Measurements from ENCODE around the gene ZAR1L. TPM values are rescaled to one million over a fixed set of nuclear protein-coding genes. Genes with fewer than 3 reads are reported as not detected.

ZAR1L gene
- total and polyA plus RNA-seq, 9 donors, result 0.36 TPM; not detected in 8

DNA sequence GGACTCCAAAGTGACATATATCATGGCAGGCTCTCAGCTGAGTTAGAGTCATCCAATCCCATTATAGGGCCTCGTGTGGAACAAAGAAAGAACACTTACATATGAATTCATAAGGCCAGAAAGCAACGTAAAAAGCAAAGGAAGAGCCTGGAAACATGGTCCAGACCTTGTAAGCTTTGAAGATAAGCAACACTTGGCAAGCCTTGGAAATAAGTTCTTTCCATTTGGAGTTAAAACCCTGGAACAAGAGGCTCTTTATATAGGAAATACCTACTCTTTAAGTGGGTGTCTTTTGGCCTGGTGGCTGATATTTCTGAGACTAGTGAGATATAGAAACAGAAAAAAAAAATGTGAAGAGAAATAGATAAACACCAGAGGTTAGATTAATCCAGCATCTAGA, 49.4 kb downstream of the ZAR1L start:
- Histone ChIP-seq H3K27me3 (no peaks in the 10 kb centered on the region), H3K36me3 (no peaks in the 10 kb centered on the region), H3K27ac (no peak overlapping the region), H3K4me3 (no peak overlapping the region), H3K4me1 (ENCODE audit: insufficient read depth) (peaks cover 3% of the 10 kb centered on the region), H3K9me3 (no peaks in the 10 kb centered on the region)
- intact Hi-C loops (cut with DNase I), result no loop called here
- TF ChIP-seq POLR2A (IDR thresholded peaks at IDR 0.05) (no peak), EP300 (IDR thresholded peaks at IDR 0.05) (no peak)
- TF ChIP-seq, protein P1, sequence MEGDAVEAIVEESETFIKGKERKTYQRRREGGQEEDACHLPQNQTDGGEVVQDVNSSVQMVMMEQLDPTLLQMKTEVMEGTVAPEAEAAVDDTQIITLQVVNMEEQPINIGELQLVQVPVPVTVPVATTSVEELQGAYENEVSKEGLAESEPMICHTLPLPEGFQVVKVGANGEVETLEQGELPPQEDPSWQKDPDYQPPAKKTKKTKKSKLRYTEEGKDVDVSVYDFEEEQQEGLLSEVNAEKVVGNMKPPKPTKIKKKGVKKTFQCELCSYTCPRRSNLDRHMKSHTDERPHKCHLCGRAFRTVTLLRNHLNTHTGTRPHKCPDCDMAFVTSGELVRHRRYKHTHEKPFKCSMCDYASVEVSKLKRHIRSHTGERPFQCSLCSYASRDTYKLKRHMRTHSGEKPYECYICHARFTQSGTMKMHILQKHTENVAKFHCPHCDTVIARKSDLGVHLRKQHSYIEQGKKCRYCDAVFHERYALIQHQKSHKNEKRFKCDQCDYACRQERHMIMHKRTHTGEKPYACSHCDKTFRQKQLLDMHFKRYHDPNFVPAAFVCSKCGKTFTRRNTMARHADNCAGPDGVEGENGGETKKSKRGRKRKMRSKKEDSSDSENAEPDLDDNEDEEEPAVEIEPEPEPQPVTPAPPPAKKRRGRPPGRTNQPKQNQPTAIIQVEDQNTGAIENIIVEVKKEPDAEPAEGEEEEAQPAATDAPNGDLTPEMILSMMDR (IDR thresholded peaks at IDR 0.05), result no peak
- 40 to 51% (median 43%) methylated on average over 2 of the region's 2 CpGs for WGBS, 3 donors
- DNase-seq, result no peak

DNA sequence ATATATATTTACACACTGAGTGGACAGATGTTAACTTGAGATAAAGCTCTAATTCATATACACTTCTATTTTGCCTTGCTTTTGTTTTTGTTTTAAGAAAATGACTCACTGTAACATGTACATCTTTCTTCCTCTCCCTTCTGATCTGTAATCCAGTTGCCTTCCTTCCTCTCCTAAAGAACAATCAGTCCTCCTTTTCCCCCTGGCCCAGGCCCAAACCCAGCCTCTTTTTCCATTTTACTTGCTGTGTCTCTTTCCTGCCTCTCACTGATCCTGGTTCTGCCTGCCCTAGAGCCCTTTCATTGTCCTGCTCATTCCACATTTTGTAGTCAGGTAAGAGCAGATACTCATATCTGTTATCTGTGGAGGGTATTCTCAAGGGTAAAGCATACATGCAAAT, 50.8 kb downstream of the ZAR1L start:
- Histone ChIP-seq H3K27me3 (no peaks in the 10 kb centered on the region), H3K36me3 (no peaks in the 10 kb centered on the region), H3K4me1 (ENCODE audit: insufficient read depth) (peaks cover 3% of the 10 kb centered on the region), H3K4me3 (no peak overlapping the region), H3K27ac (no peak overlapping the region), H3K9me3 (no peaks in the 10 kb centered on the region)
- peak in 4 of 5 donors; percentile 27 to 56 (median 40) for DNase-seq
- intact Hi-C loops (cut with DNase I), result no loop called here
- no peak for TF ChIP-seq EP300 (IDR thresholded peaks at IDR 0.05)
- TF ChIP-seq, protein P1 (IDR thresholded peaks at IDR 0.05), result no peak
- no peak for TF ChIP-seq POLR2A (IDR thresholded peaks at IDR 0.05)

DNA sequence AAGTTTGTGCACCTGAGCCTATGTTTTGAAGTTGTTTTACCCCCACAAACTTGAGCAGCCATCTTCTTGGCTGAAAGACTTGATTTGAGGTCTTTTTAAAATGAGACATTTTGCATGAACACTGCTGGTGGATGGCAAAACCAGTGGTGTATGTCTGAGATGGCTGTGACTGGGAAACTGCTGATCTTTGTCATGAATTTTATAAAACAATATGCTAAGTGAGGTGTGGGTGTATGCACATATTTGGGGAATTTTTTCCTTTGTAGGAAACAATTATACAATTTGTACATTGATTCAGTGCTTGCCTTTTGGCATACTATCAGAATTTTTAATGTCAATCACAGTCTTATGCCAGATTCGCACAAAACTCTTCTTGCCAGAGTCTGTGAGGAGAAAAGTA, 52.5 kb downstream of the ZAR1L start:
- H3K9me3 ChIP-seq, result no peaks in the 10 kb centered on the region
- WGBS, 3 donors, result 90 to 93% (median 90%) methylated on average over 1 of the region's 1 CpG
- TF ChIP-seq, protein P1 (IDR thresholded peaks at IDR 0.05), result no peak
- TF ChIP-seq POLR2A (IDR thresholded peaks at IDR 0.05), result no peak
- TF ChIP-seq EP300 (IDR thresholded peaks at IDR 0.05), result no peak
- H3K27me3 ChIP-seq, result no peaks in the 10 kb centered on the region
- H3K4me1 ChIP-seq (ENCODE audit: insufficient read depth), result peaks cover 3% of the 10 kb centered on the region
- DNase-seq, result no peak
- H3K36me3 ChIP-seq, result no peaks in the 10 kb centered on the region
- H3K27ac ChIP-seq, result no peak overlapping the region
- intact Hi-C loops (cut with DNase I), result no loop called here
- no peak overlapping the region for H3K4me3 ChIP-seq

DNA sequence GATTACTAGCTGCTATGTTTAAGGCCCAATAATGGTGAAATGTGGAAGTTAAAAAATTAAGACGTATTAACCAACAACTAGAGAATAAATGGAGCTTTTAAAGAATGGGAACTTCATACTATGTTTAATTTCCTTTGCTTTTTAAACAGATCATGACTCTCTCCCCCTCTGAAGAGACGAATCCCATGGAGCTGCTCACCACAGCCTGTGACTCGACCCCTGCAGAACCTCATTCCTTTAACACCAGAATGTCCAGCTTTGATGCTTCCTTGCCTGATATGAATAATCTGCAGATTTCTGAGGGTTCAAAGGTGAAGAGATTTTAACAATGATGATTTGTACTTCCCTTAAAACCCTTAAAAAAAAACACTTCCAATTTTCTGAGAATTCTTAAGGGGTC, 53.0 kb downstream of the ZAR1L start:
- intact Hi-C loops (cut with DNase I), result no loop called here
- no peak for DNase-seq
- H3K36me3 ChIP-seq, result no peaks in the 10 kb centered on the region
- WGBS, 3 donors, result 36 to 59% (median 48%) methylated on average over 3 of the region's 3 CpGs
- no peak overlapping the region for H3K4me3 ChIP-seq
- H3K27me3 ChIP-seq, result no peaks in the 10 kb centered on the region
- peaks cover 3% of the 10 kb centered on the region for H3K4me1 ChIP-seq (ENCODE audit: insufficient read depth)
- no peak for TF ChIP-seq EP300 (IDR thresholded peaks at IDR 0.05)
- TF ChIP-seq POLR2A (IDR thresholded peaks at IDR 0.05), result no peak
- TF ChIP-seq, protein P1 (IDR thresholded peaks at IDR 0.05), result no peak
- no peak overlapping the region for H3K27ac ChIP-seq
- H3K9me3 ChIP-seq, result no peaks in the 10 kb centered on the region

- Histone ChIP-seq H3K27ac (no peak overlapping the region), H3K4me1 (ENCODE audit: insufficient read depth) (peaks cover 3% of the 10 kb centered on the region), H3K36me3 (no peaks in the 10 kb centered on the region), H3K9me3 (no peaks in the 10 kb centered on the region), H3K4me3 (no peak overlapping the region), H3K27me3 (no peaks in the 10 kb centered on the region)
- TF ChIP-seq, protein P1 (IDR thresholded peaks at IDR 0.05), result no peak
- no peak for TF ChIP-seq EP300 (IDR thresholded peaks at IDR 0.05)
- no peak for TF ChIP-seq POLR2A (IDR thresholded peaks at IDR 0.05)
- 1 to 10% (median 1%) methylated on average over 9 of the region's 9 CpGs for WGBS, 3 donors
- intact Hi-C loops (cut with DNase I), result no loop called here
- DNase-seq, result peak; percentile 69 to 81 (median 78)
Measured at GRCh38 chr13:32261567-32261966, 53.6 kb downstream of the ZAR1L start.

Data from ovary (tissue), 9 donors.